ENCODE results near the gene USP35.

DNA sequence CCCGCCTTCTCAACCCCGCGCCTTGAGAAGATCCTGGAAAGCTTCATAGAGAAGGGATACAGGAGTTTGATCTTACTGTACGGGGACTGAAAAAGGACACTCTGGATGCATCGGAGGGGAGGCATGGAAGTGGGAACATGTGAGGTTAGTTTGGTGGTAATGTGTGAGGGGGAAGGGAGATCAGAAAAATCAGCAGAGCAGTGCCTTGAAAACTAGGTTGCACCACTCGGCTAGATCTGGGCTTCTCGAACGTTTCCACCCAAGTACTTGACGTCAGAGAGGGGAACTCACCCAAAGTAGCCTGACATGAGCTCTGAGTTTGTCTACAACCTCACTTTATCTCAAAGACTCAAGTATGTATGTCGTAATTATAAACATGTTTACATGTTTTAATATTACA, 14.5 kb downstream of the USP35 start:
- TF ChIP-seq EZH2phosphoT487 (IDR thresholded peaks at IDR 0.05; ENCODE audit: insufficient read depth, low read depth), result no peak
- no peak for TF ChIP-seq EZH2 (IDR thresholded peaks at IDR 0.05; ENCODE audit: insufficient read depth, poor library complexity, severe bottlenecking)
